GF-D8 (cell line): ENCODE measurements around the gene PHKG2.

Source experiments
- DNase-seq: peaks from one replicate; lab custom pipeline; 2025; lab: John Stamatoyannopoulos, UW

PHKG2 gene

DNA sequence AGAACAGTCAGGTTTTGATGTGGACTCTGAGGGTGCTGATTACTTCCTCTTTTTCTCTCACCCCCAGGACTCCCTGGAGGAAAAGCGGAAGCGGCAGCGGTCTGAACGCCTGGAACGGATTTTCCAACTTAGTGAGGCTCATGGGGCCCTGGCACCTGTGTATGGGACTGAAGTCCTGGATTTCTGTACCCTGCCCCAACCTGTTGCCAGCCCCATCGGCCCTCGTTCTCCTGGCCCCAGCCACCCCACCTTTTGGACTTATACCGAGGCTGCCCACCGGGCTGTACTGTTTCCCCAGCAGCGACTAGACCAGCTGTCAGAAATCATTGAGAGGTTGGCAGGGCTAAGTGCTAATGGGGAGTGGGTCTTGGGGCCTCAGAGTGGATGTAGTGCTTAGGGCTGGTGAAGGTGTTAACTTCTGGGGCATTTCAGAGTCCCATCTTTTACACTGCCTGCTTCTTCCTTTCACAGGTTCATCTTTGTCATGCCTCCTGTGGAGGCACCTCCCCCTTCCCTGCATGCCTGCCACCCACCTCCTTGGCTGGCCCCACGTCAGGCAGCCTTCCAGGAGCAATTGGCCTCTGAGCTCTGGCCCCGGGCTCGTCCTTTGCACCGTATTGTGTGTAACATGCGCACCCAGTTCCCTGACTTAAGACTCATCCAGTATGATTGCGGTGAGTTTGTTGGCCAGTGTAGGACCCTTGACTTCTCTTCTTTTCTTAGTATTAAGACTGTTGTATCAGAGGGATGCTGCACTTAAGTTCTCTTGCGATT lies 19.1 kb upstream of the PHKG2 start:
- DNase-seq: no peak

DNA sequence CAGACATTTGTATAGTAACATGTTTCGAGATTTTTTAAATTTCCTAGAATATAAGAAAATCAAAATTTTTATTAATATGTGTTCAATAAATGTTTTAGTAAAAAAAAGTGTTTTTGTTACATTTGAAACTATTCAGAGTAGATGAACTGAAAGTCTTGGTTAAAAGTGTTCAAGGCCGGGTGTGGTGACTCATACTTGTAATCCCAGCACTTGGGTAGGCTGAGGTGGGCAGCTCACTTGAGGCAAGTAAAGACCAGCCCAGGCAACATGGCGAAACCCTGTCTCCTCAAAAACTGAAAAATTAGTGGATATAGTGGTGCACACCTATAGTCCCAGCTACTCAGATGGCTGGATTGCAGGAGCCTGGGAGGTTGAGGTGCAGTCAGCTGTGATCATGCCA lies 16.8 kb upstream of the PHKG2 start:
- no peak for DNase-seq

DNA sequence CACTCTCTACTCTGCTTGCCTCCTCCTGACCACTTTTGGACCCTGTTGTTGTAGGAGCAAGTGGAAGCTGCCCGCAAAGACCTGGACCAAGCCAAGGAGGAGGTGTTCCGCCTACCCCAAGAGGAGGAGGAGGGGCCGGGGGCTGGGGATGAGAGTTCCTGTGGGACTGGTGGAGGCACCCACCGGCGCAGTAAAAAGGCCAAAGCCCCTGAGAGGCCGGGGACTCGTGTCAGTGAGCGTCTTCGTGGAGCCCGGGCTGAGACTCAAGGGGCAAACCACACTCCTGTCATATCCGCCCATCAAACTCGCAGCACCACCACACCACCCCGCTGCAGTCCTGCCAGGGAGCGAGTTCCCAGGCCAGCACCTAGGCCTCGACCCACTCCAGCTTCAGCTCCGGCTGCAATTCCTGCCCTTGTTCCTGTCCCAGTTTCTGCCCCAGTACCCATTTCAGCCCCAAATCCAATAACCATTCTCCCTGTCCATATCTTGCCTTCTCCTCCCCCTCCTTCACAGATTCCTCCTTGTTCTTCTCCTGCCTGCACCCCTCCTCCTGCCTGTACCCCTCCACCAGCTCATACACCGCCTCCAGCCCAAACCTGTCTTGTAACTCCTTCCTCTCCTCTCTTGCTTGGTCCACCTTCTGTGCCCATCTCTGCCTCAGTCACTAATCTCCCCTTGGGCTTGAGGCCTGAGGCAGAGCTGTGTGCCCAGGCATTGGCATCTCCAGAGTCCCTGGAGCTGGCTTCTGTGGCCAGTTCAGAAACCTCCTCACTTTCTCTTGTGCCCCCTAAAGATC lies 11.0 kb upstream of the PHKG2 start:
- DNase-seq: no peak

DNA sequence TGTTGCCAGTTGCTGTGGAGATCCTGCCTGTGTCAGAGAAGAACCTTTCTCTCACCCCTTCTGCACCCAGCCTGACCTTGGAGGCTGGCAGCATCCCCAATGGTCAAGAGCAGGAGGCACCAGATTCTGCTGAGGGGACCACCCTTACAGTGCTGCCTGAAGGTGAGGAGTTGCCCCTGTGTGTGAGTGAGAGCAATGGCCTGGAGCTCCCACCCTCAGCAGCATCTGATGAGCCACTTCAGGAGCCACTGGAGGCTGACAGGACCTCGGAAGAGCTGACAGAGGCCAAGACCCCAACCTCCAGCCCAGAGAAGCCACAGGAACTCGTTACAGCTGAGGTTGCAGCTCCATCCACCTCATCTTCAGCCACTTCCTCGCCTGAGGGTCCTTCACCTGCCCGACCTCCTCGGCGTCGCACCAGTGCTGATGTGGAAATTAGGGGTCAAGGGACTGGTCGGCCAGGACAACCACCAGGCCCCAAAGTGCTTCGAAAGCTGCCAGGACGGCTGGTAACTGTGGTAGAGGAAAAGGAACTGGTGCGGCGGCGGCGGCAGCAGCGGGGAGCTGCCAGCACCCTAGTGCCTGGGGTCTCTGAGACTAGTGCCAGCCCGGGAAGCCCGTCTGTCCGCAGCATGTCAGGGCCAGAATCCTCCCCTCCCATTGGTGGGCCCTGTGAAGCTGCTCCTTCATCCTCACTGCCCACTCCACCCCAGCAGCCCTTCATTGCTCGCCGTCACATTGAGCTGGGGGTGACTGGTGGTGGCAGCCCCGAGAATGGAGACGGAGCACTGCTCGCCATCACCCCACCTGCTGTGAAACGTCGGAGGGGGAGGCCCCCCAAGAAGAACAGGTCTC lies 10.2 kb upstream of the PHKG2 start:
- no peak for DNase-seq

GRCh38 chr16:30738984-30739951 lies 9.0 kb upstream of the PHKG2 start:
- no peak for DNase-seq

GRCh38 chr16:30740364-30741251 lies 7.6 kb upstream of the PHKG2 start:
- no peak for DNase-seq

DNA sequence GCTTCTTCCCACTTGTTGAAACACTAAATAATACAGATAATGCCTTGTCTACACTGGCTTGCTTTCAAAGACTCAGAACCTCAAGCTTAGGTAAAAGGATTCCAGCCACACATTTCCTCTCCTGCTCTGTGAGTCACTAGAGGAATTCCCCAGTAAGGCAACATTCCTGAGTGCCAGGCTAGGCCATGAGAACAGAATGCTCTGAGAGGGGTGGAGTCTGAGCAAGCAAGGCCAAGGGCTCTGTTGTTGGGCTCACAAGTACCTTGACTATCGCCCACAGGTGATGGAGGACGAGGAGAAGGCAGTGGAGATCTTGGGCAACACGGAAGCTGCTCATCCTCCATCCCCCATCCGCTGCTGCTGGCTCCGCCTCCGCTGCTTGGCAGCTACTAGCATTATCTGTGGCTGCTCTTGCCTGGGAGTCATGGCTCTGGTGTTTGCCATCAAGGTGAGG lies 6.7 kb upstream of the PHKG2 start:
- no peak for DNase-seq

- DNase-seq: no peak
These were observed 4.5 kb upstream of the PHKG2 start for GRCh38 chr16:30743716-30744115.

GRCh38 chr16:30744183-30744582 lies 4.0 kb upstream of the PHKG2 start:
- no peak for DNase-seq

GRCh38 chr16:30745082-30745481 lies 3.1 kb upstream of the PHKG2 start:
- DNase-seq: no peak

GRCh38 chr16:30746638-30747175 lies 1.5 kb upstream of the PHKG2 start:
- no peak for DNase-seq

- DNase-seq: no peak
These were observed 894 bp upstream of the PHKG2 start for GRCh38 chr16:30747331-30747730.

DNA sequence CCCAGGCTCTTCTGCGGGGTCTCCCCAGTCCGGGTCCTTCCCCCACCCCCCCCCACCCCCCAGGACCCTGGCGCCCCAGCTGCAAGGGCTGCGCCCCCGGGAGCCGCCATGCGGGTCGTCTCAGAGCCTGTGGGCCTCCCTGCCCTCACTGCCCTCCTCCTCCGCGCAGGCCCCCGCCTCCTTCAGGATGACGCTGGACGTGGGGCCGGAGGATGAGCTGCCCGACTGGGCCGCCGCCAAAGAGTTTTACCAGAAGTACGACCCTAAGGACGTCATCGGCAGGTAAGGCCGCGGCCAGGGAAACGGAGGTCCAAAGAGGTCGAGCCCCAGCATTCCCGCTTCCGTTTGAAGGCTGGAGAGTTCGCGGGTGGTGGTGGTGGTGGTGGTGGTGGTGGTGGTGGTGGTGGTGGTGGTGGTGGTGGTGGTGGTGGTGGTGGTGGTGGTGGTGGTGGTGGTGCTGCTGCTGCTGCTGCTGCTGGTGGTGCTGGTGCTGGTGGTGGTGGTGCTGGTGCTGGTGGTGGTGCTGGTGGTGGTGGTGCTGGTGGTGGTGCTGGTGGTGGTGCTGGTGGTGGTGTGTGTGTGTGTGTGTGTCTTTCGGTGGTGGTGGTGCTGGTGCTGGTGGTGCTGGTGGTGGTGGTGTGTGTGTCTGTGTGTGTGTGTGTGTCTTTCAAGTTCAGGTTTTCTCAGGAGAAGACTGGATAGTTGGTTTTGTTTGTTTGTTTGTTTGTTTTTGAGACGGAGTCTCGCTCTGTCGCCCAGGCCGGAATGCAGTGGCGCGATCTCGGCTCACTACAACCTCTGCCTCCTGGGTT lies 615 bp downstream of the PHKG2 start:
- no peak for DNase-seq

GRCh38 chr16:30750201-30750600 lies 2.0 kb downstream of the PHKG2 start:
- DNase-seq: no peak

- DNase-seq: no peak
These were observed 2.7 kb downstream of the PHKG2 start for GRCh38 chr16:30750876-30751465.

GRCh38 chr16:30753596-30753995 lies 5.4 kb downstream of the PHKG2 start:
- no peak for DNase-seq

- DNase-seq: no peak
These were observed 7.9 kb downstream of the PHKG2 start for GRCh38 chr16:30755955-30756780.

- no peak for DNase-seq
These were observed 8.5 kb downstream of the PHKG2 start for GRCh38 chr16:30756781-30757100.
